LNCAP (cell line): ENCODE results near the gene CXCL3.

ENCODE experiments used
- TF ChIP-seq, protein P1 (sequence below): fragments of 450-650 bp; IDR thresholded peaks from 2 replicates; pipeline ENCODE4 v1.5.1; 2017; ENCODE audit warnings: mild to moderate bottlenecking

CXCL3 gene

DNA sequence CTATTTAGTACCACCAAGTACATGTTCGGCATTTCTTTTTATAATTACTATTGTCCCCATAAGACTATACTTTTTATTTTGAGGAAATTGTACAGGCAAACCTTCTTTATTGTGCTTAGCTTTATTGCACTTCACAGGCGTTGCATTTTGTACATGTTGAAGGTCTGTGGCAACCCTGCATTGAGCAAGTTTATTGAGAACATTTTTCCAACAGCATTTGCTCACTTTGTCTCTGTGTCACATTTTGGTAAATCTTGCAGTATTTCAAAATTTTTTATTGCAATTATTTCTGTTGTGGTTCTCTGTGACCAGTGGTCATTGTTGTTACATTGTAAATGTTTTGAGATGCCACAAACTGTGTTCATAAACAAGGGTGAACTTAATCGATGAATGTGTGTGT, 29.2 kb downstream of the CXCL3 start:
- TF ChIP-seq, protein P1, sequence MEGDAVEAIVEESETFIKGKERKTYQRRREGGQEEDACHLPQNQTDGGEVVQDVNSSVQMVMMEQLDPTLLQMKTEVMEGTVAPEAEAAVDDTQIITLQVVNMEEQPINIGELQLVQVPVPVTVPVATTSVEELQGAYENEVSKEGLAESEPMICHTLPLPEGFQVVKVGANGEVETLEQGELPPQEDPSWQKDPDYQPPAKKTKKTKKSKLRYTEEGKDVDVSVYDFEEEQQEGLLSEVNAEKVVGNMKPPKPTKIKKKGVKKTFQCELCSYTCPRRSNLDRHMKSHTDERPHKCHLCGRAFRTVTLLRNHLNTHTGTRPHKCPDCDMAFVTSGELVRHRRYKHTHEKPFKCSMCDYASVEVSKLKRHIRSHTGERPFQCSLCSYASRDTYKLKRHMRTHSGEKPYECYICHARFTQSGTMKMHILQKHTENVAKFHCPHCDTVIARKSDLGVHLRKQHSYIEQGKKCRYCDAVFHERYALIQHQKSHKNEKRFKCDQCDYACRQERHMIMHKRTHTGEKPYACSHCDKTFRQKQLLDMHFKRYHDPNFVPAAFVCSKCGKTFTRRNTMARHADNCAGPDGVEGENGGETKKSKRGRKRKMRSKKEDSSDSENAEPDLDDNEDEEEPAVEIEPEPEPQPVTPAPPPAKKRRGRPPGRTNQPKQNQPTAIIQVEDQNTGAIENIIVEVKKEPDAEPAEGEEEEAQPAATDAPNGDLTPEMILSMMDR = no peak

DNA sequence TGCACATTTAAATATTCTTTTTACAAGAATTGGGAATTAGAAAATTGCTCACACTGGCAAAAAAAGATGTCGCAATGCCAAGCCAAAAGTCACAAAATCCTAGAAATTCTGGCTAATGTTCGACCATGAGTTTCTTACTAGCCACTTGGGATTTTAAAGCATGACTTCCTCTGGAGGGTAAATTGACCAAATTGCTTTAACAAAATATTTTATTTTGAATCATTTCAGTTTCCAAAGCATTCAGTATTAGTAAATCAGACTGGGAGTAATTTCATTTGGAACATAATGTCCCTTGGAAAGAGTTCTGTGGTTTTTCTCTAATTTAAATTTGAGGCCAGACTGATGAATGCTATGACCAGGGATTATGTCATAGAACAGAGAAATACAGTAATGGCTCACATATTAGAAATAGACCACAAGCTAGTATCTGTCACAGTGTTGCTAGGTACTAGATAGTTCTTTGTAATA, 32.4 kb downstream of the CXCL3 start:
- TF ChIP-seq, protein P1 = no peak

DNA sequence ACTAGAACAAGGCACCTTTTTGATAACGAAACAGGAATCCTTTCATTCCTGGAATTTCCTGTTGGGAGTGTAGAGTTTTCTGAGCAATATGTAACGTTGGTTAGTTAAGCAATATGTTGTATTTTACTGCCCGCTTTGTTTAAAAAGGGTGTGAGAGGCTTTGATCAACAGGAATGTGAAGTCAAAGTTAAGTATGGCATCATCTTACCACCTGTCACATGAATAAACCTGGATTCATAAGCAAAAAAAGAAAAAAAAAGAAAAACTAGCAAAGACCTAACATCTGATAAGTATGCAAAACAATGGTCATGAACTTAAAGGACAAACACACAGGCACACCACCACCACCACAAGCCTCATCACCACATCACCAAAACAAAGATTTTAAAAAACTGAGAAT, 33.0 kb downstream of the CXCL3 start:
- TF ChIP-seq, protein P1 = no peak

DNA sequence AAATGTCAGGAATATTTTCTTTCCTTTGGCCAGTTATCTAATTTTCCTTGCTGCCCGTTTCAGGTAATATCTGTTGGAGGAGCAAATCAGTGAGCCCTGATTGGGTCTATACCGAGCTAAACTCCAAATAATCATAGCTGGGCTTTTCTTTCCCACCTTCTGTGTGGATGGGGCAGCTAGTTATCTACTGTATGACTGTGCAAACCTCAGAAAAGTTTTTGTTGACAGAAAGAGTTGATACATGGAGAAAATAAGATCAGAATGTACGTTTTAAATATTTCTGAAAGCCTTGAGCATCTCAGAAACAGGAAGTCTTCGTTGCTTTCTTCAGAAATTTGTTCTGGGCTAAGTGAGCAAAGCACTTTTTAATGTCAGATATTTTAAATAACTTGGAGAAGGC, 33.8 kb downstream of the CXCL3 start:
- TF ChIP-seq, protein P1 = no peak

DNA sequence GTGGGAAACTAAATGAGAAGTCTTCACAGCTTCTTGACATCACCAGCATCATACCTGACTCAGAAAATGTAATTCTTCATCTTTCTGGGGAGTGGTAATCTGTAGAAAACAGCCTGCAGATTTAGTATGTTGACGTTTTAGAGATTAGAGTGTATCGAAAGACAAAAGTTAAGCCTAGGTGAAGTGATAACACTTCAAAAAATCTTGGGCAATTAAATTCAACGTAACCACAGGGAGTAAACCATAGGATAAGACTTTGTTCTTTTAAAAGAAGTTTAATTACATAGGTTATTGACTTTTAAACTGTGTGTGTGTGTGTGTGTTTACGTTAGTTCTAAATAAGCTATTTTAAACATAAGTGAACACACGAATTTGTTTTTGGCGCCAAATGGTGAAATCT, 38.2 kb downstream of the CXCL3 start:
- TF ChIP-seq, protein P1 = no peak

DNA sequence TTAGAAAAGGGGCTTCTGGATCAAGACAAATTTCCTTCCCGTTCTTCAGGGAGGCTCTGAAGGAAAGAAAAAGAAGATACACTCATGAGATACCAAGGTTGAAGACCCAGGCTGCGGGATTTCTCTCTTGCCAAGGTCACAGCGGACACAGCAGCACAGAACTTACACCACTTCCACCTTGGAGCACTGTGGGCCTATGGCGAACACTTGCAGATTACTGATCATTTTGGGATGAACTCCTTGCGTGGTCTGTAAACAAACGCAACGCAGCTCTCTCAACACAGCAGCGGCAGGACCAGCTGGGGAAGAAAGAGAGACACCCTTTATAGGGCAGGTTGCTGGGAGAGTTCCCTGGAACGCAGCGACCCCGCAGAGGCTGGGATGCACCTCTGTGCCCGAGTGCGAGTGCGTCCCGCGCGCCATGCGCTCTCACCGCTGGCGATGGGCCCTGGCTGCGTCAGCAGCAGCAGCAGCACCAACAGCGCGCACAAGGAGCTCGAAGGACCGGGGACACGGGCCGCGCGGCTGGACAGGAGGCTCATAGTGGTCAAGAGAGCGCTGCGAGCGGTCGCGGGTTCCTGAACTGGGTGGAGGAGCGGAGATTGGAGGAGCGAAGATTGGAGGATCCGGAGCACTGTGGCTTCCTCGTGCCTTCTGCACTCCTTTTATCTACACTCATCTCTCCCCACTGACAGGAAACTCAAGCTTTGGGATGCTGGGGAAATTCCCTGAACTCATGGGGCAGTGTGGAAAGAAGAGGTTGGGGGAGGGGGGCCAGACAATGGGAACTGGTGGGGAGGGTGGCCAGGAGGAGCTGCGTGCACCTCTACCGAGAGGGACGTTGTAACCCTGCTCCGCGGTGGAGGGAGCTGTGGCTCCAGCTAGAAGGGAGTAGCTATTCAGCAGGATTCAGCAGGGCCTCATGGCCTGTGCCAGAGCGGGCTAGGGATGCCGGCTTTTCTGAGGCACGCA, 40.2 kb downstream of the CXCL3 start, which contains the start of gene CXCL5:
Gene CXCL5 (minus strand): TSS at position 638 of the 972 bp plus-strand sequence. CDS start 96 bp downstream, at position 542.
- TF ChIP-seq, protein P1 = no peak

DNA sequence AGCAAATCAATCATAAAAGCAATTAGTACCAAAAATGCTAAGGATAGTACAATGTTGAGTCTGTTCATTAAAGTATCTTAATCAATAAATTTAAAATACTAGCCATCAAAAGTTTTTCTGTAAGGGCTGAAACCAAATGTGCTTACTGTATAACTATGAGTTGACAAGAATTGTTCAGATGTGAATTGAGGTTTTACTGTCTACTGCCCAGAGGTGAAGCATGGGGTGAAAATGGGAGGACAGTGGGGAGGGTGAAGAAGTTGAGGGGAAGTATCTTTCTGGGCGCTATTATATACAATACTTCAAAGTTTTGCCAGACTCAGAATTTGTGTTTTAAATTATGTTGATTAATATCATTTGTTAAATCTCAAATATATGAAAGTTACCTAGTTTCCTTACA, 46.4 kb downstream of the CXCL3 start:
- TF ChIP-seq, protein P1 = no peak
